ENCODE measurements around the gene SRGAP1.
"Not testable (repeated sequence)": the region's sequence is repeated elsewhere in the genome, so short reads cannot be mapped to it uniquely, and the experiment has no call there.

SRGAP1 gene

GRCh38 chr12:63841011-63841410, 3.5 kb upstream of the SRGAP1 start:
- DNase-seq = no peak

DNA sequence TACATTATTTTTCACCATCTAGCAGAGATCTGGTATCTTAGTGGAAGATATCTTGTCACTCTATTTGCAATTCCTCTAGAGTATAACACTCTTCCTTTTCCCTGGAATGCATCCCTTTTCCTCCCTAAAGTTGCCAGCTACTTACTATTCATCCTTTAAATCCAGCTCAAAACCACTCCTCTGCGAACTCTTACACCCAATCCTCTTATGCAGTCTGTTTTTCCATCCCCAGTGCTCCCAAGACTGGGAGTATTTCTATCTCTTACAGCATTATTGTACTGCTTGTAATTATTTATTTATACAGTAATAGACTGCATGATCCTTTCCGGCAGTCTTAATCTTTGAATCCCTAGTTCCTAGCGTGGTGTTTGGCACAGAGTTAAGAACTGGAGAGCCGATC, 2.9 kb upstream of the SRGAP1 start:
- DNase-seq = no peak

- not testable (repeated sequence) for DNase-seq
These were observed 1.8 kb upstream of the SRGAP1 start for GRCh38 chr12:63842750-63843149.

DNA sequence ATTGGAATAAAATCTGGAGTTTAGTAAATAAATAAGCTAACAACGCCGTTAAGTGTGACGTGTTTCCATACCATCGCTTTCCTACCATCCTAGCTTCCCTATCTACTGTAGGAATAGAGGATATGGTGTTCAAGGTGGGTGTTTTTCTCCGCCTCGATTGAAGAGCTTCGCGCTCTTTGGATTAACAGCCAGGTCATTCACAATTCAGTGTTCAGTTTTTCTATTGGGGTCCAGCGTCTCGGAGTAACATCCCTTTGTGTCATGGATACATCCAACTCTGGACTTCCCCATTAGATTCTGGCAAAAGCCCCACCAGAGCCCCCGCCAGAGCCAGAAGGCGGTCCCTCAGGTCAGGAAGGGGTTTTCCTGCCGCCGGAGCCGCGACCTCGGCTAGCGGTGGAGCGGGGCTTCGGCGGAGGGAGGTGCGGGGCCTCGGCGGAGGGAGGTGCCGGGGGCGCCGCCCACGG, 1.2 kb upstream of the SRGAP1 start:
- DNase-seq = no peak

- DNase-seq = peak; percentile 95
These were observed 644 bp upstream of the SRGAP1 start for GRCh38 chr12:63843721-63844390.

DNA sequence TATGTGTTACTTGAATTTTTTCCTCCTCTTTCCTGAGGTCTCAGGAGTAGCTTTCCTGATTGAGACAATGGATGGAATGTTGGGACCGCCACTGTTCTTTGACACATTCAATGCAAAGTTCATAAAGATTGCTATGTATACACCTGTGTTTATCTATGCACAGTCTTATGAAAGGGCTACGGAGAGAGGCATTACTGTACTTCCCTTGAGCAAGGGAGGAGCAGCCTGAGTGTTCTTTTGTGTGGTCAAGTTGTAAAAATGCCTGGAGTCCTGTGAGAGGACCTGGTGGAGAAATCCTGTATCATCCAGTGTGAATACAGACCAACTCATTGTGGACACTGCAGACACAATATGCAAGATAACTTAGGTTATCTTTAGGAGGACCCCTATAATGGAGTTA, 1.2 kb downstream of the SRGAP1 start:
- DNase-seq = no peak

- no peak for DNase-seq
These were observed 1.9 kb downstream of the SRGAP1 start for GRCh38 chr12:63846238-63846967.

DNA sequence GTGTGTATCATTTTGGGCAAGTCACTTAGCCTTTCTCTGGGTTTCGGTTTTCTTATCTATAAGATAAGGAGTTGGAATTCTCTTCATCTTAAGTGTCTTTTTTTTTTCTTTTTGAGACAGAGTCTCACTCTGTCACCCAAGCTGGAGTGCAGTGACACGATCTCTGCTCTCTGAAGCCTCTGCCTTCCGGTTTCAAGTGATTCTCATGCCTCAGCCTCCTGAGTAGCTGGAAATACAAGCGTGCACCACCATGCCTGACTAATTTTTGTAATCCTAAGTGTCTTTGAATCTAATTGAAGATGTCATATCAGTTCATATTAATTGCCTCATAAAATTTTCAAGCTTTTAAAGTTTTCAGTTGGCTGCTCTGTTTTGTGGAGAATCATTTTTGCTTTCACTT, 4.0 kb downstream of the SRGAP1 start:
- DNase-seq = no peak

GRCh38 chr12:63849106-63849620, 4.7 kb downstream of the SRGAP1 start:
- no peak for DNase-seq

- DNase-seq = no peak
These were observed 5.1 kb downstream of the SRGAP1 start for GRCh38 chr12:63849641-63850040.

DNA sequence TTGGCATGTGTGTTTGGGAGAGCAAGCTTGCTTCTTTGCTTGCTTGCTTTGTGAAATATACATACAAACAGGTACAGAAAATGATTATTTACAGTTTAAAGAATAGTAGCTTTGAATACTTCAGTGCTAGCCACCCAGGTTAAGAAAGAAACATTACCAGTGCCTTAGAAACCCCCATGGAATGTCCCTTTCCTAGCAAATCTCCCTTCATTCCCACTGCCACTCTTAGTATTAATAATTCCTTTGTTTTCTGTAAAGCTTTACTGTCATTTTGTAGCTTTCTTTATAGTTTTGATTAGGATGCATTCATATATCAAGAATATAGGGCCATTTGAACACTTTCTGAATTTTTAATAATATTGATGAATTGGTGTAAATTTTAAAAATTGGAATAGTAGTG, 9.5 kb downstream of the SRGAP1 start:
- DNase-seq = no peak

- DNase-seq = no peak
These were observed 10.8 kb downstream of the SRGAP1 start for GRCh38 chr12:63855299-63855698.

DNA sequence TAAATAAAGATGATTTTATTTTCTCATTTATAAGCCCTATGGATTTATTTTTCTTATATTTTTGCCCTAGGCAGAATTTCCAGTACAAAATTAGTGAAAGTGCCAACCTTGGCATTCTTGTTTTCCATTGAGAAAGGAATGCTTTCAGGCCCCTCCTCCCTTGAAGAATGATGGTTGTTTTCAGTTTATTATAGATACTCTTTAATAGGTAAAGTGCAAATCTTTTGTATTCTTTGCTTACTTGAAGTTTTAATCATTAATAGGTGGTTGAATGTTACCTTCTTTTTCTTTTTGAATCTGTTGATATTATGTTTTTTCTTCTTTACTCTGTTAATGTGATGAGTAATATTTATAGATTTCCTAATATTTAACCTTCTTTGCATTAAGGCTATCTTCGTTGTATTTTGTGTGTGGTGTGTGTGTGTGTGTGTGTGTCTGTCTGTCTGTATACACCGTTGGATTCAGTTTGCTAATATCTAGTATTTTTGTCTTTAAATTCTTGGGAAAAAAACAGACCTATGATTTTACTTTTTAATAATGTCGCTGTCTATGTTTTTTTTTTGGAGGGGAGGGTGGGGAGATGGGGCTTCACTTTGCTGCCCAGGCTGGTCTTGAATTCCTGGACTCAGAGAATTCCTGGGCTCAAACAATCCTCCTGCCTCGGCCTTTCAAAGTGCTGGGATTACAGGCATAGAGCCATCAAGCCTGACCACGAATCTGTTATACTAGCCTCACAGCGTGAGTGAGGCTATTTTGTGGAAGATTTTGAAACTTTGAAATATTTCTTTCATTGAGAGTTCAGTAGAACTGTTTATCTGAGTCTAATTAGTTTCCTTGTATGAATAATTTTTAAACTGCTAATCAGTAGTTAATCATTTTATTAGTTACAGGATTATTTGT, 13.5 kb downstream of the SRGAP1 start:
- DNase-seq = no peak

GRCh38 chr12:63859880-63860279, 15.4 kb downstream of the SRGAP1 start:
- not testable (repeated sequence) for DNase-seq

DNA sequence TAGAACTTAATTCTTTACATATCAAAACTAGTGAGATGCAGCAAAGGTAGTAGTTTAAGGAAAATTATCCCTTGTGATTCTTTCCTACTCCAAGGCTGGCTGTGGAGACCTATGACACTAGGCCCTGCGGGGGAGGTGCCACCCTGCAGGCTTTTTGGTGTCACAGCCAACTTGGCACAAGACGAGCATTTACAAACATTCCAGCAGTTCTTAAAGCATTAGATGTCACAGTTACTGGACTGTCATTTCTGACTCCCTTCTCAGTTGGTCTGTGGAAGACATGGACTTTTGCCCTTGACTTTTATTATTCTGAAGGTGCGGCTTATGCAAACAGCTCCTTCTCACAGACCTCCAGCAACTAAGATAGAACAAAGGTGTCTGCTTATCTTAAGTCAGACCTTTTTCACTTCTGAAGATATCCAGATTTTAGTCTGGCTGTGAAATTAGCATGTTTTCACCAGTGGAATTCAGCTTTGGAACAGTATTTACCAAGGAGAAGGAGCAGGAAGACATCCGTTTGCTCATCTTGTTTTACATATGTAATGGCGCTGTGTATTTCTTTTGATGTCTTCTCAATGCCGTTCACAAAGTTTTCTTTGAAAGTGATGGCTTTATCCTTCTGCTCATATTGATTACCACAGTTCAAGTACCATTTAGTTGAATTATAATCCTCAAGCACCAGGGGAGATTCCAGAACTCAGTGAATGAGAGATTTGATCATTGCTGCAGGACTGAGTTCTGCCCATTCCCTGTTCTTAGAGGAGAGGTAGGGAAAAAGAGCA, 17.9 kb downstream of the SRGAP1 start:
- DNase-seq = no peak

DNA sequence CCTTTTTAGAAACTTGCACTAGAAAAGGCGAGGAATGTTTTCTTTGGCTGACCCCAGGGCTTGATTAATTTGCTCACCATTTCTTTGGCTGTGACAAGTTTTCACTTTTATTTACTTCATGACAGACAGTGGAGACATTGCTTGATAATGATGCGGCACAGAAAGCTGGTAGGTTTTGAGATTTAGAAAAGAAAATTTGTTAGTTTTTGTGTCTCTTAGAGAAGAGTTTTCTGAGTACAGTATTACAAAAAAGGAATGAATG, 18.4 kb downstream of the SRGAP1 start:
- no peak for DNase-seq

DNA sequence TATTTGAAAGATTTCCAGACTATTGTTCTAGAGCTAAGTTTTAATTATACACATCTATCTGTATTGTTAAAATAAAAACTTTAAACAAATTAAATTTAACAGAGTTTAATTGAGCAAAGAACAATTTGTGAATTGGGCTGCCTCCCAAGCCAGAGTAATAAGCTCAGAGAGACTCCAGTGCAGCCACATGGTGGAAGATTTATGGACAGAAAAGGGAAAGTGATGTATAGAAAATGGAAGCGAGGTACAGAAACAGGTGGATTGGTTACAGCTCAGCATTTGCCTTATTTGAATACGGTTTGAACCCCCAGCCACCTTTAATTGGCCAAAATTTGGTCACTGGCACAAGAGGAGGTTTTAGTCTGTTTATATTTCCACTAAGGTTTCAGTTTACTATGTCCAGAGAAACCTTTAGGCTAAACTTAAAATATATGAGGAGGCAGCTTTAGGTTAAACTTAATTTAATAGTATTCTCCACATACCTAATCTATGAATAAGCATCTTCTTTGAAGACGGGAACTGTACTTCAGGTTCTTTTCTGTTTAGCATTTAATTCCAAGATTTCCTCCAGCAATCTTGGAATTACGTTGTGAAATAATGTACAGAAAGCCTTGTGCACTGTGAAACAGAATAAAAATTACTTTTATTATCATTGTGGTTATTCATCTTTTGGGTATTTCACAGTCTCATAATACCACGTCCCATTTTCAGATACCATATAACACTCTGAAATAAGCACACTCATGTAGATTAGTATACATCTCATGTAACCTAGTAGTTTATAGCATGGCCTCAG, 19.4 kb downstream of the SRGAP1 start:
- no peak for DNase-seq

- DNase-seq = no peak
These were observed 19.9 kb downstream of the SRGAP1 start for GRCh38 chr12:63864454-63864706.

GRCh38 chr12:63865448-63865847, 20.9 kb downstream of the SRGAP1 start:
- no peak for DNase-seq

- no peak for DNase-seq
These were observed 22.6 kb downstream of the SRGAP1 start for GRCh38 chr12:63867053-63867452.

DNA sequence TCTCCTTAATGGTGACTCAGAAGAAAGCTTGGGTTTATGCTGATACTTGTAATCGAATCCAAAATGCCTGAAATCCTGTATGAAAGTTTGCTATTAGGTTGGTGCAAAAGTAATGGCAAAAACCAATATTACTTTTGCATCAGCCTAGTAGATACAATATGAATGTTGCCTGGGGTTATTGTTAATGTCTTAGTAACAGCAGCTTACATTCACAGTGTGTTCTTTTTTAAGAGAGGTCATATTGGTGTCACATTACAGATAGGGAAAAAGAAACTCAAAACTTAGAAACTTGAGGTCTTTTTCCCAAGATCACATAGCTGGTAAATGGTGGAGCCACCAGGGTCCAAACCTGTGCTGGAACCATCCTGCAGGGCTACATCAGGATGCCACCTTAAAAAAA, 25.2 kb downstream of the SRGAP1 start:
- DNase-seq = no peak

DNA sequence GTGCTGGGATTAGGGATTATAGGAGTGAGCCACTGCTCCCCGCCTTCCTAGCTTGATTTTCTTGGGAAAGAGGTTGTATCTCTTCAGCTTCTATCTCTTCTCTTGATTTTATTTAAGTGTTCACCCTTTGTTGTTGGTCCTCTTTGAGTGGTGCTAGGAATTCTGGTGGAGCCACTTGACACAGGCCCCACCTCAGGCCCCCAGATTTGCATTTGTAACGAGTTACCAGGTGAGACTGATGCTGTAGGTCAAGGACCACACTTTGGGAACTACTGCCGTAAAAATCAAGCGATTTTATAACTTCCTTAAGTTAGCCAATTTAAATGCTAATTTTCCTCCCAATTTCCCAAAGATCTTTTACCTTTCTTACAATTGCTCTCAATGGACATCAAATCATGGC, 26.3 kb downstream of the SRGAP1 start:
- no peak for DNase-seq
